ENCODE measurements around the gene TRPM2.

- no peak for TF ChIP-seq FOS (IDR thresholded peaks at IDR 0.05; ENCODE audit: low read depth, low read length)
- TF ChIP-seq RAD21 (IDR thresholded peaks at IDR 0.05; ENCODE audit: low read length), result no peak
- TF ChIP-seq CTCF (conservative IDR thresholded peaks at IDR 0.05; ENCODE audit: low read depth, low read length), result no peak
- no peak for TF ChIP-seq USF2 (IDR thresholded peaks at IDR 0.05; ENCODE audit: low read depth, low read length)
- no peak for TF ChIP-seq POLR2A (IDR thresholded peaks at IDR 0.05; ENCODE audit: low read depth, low read length)
- no peak for TF ChIP-seq MAZ (IDR thresholded peaks at IDR 0.05; ENCODE audit: borderline replicate concordance, low read depth, low read length)
- TF ChIP-seq RFX5 (IDR thresholded peaks at IDR 0.05; ENCODE audit: low read depth, low read length), result no peak
- no peak for TF ChIP-seq MAFK (IDR thresholded peaks at IDR 0.05; ENCODE audit: low read depth, low read length)
- no peak for TF ChIP-seq MXI1 (IDR thresholded peaks at IDR 0.05; ENCODE audit: borderline replicate concordance, low read depth, low read length)
- no peak for TF ChIP-seq CEBPB (IDR thresholded peaks at IDR 0.05; ENCODE audit: low read depth, low read length)
Measured at GRCh38 chr21:44460441-44460755, 107.0 kb downstream of the TRPM2 start.

Measured in IMR-90 (cell line).